H1 (cell line): ENCODE results near the gene MYO5A. TPM values are rescaled to one million over a fixed set of nuclear protein-coding genes. Genes with fewer than 3 reads are reported as not detected.

Source experiments
- GTF2F1 ChIP-seq: IDR thresholded peaks from 2 replicates; pipeline ENCODE4 v1.6.1; 2012; ENCODE audit warnings: low read depth, low read length, improper control_type of control experiment, borderline replicate concordance
- JUND ChIP-seq: IDR thresholded peaks from 2 replicates; pipeline ENCODE4 v1.6.1; 2011; ENCODE audit warnings: mild to moderate bottlenecking, improper control_type of control experiment, low read length
- TEAD4 ChIP-seq: IDR thresholded peaks from 2 replicates; pipeline ENCODE4 v1.6.1; 2012; ENCODE audit warnings: low read depth, low read length, inconsistent platforms, mixed read lengths
- polyA plus RNA-seq, 7 experiments: library from polyadenylated mRNA; depleted of rRNA in 3 of 7; stranded (reverse) in 5 of 7; unstranded in 2 of 7; fragments of >200 nt in 5 of 7; fragments of 200-250 nt in 2 of 7; gene quantifications; 1 replicate in 5 of 7; 2 replicates in 1 of 7; 4 replicates in 1 of 7; pipeline versions ENCODE4 v1.2.1 to v1.2.3, GENCODE V29; 2011 to 2013; ENCODE audit warnings: missing spikeins in 2 of 7, mixed read lengths in 2 of 7
- total RNA-seq: library from RNA; stranded (reverse); fragmentation: NEBNext Ultra II Directional; extraction: Animal tissue kit (Norgen Biotek cat#: 25700); gene quantifications from 2 replicates; pipeline ENCODE4 v1.2.1, GENCODE V29; 2021

The MYO5A gene
- total and polyA plus RNA-seq, 2 of the 8 experiments (the other 6 are each of a cell fraction or from before 2014, with no cell fraction given): 11.4 to 24.7 TPM

DNA sequence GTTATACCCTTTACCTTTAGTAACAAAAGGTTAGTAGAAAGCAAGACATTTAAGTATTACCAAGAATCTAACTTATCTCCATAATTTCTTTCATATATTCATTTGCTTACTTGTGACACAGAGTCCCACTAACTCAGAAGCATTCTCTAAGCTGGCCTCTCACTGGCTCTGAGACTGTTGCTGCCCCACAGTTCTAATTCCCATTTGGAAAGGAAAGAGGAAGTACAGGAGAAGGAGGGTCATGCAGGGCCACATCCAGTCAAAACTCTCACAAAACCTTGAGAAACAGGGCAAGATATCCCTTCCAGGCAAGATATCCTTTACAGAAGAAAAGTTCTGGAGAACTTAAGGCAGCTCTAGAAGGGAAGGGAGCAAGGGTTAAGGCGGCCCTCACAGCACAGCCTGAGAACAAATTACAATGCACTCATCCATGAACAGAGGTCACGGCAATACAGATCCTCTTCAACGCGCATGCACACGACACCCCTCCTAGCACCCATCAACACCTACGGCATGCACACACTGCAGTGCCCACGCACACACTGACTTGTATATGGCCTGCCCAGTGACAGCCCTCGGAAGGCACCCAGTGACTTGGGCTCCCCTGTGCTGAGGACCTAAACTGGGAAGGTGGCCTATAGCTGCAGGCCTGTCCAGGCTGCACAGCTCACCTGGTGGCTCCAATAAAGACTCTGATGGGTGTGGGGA lies 220.1 kb downstream of the MYO5A start (continued):
- TF ChIP-seq GTF2F1 (no peak), TEAD4 (no peak), JUND (no peak)
- TF ChIP-seq, all 59 proteins: peak for 0
